ENCODE data around the gene CRTC1. TPM values are rescaled to one million over a fixed set of nuclear protein-coding genes. Genes with fewer than 3 reads are reported as not detected.

Gene CRTC1
- total and polyA plus RNA-seq, 9 of the 15 experiments (the other 6 are each of a cell fraction or from before 2014, with no cell fraction given), result 0.25 to 3.8 (median 1.2) TPM; not detected in 2

- TF ChIP-seq RBM25 (IDR thresholded peaks at IDR 0.05; ENCODE audit: low read depth, low read length, severe bottlenecking) (no peak), CBFA2T2 (conservative IDR thresholded peaks at IDR 0.05) (peak; percentile 74), NUFIP1 (IDR thresholded peaks at IDR 0.05; ENCODE audit: partially characterized antibody) (no peak), SRSF7 (optimal IDR thresholded peaks at IDR 0.05; ENCODE audit: low read depth, low read length) (no peak), BCLAF1 (IDR thresholded peaks at IDR 0.05; ENCODE audit: borderline replicate concordance in 1 of 2, control insufficient read depth in 1 of 2, low read depth in 2 of 2, low read length in 1 of 2) (no peak), E2F1 (CRISPR knock-in tag; IDR thresholded peaks at IDR 0.05) (no peak), ZNF232 (CRISPR knock-in tag; IDR thresholded peaks at IDR 0.05) (no peak), PHF21A (IDR thresholded peaks at IDR 0.05; ENCODE audit: borderline replicate concordance, low read depth) (0 out of 2 replicates have a peak, but pooled peaks have one; percentile 18), ZMIZ1 (IDR thresholded peaks at IDR 0.05; ENCODE audit: low read depth in 2 of 2, low read length in 2 of 2) (no peak), ZFP1 (CRISPR knock-in tag; IDR thresholded peaks at IDR 0.05) (no peak), CEBPB (tag; IDR thresholded peaks at IDR 0.05) (no peak), ZNF253 (CRISPR knock-in tag; conservative IDR thresholded peaks at IDR 0.05) (no peak), HLTF (IDR thresholded peaks at IDR 0.05) (no peak)
Measured at GRCh38 chr19:18742838-18743783, 59.6 kb downstream of the CRTC1 start (continued).

Data from K562 (cell line).